GM19240 (cell line): ENCODE data around the gene SUN1.
A peak's percentile ranks its signal among the peaks of the same experiment; 100 is the strongest.

ENCODE experiments used
- DNase-seq: peaks from one replicate; pipeline ENCODE4 v3.0.0; 2011; ENCODE audit warnings: low spot score; ENCODE audit not compliant: insufficient read length

Gene SUN1

DNA sequence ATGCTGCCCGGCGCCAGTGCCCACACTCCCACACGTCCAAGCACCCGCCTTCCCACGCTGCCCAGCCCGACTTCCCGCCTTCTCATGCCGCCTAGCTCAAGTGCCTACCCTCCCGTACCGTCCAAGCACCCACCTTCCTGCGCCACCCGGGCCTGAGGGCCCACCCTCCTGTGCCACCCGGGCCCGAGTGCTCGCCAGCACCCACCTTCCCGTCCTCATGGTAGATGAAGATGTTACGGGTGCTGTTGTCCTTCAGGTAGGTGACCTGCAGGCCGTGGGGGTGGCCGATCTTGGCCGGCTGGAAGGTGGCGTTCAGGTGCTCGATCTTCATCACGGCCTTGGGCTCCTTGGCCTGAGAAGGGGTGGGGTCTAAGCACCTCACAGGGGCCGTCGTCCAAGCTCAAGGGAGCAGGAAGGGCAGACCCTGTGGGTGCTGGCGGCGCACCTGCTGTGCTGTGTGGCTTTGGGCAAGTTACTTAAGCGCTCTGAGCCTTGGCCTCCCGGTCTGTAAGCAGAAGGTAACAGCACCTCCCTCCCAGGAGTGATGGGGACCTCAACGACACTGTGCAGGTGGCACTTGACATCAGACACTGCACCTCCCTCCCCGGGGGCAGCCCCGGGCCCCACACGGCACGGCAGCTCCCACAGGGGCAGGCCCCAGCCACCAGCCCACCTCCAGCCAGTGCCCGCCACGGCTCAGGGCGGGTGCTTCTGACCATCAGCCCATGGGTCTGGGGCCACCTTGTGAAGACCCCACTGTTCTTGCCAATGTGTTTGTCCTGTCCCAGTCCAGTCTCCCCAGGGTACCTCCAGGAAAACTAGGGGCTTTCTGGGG is 71.9 kb downstream of the SUN1 start:
- no peak for DNase-seq

DNA sequence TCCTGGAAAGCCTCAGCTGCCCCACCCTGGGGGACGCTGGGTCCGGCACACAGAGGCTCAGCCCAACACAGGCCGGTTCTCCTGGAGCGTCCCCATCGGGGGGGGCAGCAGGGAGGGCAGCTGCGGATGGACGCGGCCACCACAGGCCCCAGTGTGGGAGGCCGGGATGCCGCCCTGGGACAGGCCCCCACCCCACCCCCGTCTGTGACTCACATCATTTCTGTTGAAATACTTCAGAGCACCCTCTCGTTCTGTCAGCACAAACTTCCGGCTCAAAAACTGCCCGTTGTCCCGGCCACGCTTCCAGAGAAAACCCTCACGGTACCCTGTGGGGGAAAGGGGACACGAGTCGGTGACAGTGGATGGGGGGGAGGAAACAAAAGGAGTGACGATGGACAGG is 72.6 kb downstream of the SUN1 start:
- DNase-seq = no peak

- DNase-seq = no peak
These were observed 74.5 kb downstream of the SUN1 start for GRCh38 chr7:906776-907157.

GRCh38 chr7:907158-907980 is 75.1 kb downstream of the SUN1 start:
- DNase-seq = no peak

DNA sequence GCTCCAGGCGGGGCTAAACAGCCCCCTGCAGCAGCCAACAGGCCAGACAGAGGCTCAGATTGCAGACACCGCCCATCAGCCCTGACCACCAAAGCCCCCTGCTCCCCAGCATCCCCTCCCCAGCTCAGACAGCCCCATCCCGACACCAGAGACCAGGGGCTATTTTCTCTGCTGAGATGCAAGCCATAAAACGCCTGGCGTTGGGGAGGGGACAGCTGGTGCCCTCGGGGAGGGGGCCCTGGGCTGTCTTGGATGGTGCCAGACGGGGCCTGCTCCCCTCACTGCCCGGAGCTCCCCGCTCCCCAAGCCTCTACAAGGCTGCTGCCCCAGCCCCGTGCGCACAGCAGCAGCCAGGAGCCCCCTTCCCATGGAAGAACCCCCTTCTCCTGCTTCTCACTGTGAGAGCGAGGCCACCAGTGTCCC is 75.9 kb downstream of the SUN1 start:
- DNase-seq = no peak

GRCh38 chr7:908591-909357 is 76.5 kb downstream of the SUN1 start:
- peak; percentile 81 for DNase-seq

- no peak for DNase-seq
These were observed 77.4 kb downstream of the SUN1 start for GRCh38 chr7:909358-910329.

DNA sequence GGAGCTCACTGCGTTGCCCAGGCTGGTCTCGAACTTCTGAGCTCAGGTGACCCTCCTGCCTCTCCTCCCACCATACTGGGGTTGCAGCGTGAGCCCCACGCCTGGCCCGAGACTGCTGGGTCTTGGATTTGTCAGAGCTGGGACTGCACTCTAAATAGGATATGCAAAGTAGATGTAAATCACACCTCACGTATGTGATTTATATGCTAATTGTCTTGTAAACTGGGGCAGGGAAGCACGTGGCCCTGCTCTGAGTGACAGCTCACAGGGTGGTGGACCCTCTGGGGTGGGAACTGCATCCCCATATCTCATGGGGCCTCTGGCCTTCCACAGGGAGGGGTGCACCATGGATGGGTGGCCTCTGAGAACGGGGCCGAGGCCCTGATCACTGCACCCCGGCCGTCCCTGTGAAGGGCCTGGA is 78.2 kb downstream of the SUN1 start:
- no peak for DNase-seq

GRCh38 chr7:910931-911431 is 78.7 kb downstream of the SUN1 start:
- no peak for DNase-seq

GRCh38 chr7:911791-912480 is 79.7 kb downstream of the SUN1 start:
- no peak for DNase-seq

GRCh38 chr7:913736-914520 is 81.7 kb downstream of the SUN1 start:
- DNase-seq = no peak

DNA sequence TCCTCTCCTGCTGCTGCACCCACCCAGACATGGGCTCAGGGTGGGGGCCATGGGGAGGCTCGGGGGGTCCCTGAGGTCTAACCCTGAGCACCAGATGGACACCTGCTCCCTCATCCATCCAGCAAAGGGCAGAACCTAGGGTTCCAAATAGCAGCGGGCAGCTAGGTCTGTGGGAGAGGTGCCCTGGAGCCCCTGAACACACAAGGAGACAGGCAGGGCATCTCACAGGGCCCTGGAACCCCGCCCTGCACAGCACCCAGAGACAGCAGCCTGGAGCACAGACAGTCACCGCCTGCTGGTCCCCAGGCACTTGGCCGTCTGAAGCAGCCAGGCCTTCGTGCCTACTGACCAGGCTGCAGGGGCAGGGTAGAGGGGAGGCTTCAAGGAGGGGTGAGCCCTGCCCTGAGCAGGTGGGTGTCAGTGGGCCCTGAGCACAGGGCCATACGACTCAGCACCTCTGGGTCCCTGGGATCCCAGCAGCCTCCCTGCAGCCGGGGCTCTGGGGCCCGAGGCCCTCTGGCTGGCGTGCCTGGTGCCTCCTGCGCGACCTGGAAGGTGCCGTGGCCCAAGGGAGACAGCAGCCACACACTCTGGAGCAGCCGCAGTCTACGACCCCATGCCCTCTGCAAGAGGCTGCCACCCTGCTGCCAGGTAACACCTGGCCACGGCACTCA is 82.4 kb downstream of the SUN1 start:
- no peak for DNase-seq

DNA sequence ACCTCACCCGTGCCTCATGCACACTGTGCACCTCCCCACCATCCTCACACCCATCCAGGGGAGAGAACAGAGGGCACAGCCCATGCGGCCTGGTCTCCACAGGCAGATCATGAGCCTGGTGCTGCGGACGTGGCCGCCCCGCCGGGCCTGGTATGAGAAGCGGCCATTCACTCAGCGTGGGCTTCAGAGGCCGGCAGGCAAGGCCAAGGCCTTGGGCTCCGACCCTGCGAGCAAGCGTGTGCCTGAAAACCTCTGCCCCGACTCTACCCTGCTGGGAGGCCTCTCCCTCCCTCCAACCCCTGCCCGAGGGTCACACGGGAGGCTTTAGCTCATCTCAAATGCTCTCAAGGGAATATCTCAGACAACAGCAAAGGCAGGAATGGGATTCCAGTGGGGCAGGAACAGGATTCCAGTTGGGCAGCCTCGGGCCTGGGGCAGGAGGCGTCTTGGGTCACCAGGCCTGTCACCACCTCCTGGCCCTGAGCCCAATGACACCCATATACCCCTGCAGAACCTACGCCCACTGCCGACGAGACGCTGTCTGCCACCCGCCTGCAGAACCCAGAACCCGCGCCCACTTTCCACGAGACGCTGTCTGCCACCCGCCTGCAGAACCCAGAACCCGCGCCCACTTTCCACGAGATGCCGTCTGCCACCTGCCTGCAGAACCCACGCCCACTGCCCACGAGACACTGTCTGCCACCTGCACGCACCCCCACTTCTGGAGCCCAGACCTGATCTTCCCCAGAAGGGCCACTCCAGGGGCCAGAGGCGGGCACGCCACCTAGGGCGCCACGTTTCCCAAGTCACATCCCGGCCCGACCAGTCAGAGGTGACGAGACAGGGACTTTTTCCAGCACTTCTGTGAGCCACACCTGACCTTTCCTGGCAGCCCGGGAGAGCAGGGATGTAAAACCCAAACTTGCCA is 83.3 kb downstream of the SUN1 start:
- no peak for DNase-seq

DNA sequence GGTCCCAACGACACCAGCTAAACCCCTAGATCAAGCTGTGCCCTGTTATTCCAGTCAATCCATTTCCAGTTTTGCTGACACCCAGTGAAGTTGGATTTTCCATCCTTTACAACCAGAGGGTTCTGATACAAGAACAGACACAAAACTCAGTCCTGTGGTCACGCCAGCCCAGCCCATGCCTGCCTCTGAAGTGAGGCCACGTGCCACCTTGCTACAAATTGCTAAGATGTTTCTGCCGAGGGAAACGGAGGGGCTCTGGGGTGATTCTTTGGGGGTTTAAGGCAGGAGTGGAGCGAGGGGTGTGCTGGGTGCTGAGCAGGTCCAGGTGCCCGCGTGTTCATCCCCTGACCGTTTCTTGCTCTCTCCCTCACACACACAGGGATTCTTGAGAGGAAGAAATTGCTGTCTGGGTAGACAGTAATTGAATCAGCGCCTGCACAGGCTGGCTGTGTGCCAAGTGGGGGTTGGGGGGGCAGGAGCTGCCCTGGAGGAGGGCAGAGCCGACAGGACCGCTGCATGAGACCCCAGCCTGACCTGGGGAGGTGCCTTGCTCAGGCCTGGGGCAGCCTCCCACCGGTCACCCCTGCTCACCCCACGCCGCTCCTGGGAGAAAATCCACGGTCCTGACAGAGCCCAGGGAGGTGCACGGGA is 84.1 kb downstream of the SUN1 start:
- no peak for DNase-seq

GRCh38 chr7:917255-918117 is 85.2 kb downstream of the SUN1 start:
- DNase-seq = no peak

GRCh38 chr7:918118-918425 is 85.8 kb downstream of the SUN1 start:
- no peak for DNase-seq
